GM12878 (cell line): ENCODE results near the gene C1D. TPM values are rescaled to one million over a fixed set of nuclear protein-coding genes. Genes with fewer than 3 reads are reported as not detected.

Experiments used
- ATAC-seq: fragments of 200-7000 bp; cut with Tn5 transposase; 3 replicates; pipeline ENCODE4 v1.9.1; 2020; ENCODE audit warnings: mild to moderate bottlenecking, moderate library complexity
- BruUV-seq: library from RNA; stranded (reverse); fragments of 400-500 nt; replicated peaks from 2 replicates; lab custom pipeline; 2021; lab: Mats Ljungman, UMichigan
- CTCF ChIA-PET: fragments of 300-600 bp; sonication (Branson Sonifier 250); formaldehyde crosslinking; extraction: SDS; loops from one replicate; lab custom pipeline; 2021; ENCODE audit warnings: inconsistent platforms; lab: Yijun Ruan, JAX
- POLR2A ChIA-PET: fragments of 350-600 bp; formaldehyde crosslinking; extraction: SDS; loops from one replicate; lab custom pipeline; 2021; ENCODE audit warnings: inconsistent platforms; lab: Charles Lee
- RAD21 ChIA-PET: fragments of 300-600 bp; sonication (Branson Sonifier 250); formaldehyde crosslinking; loops from one replicate; lab custom pipeline; 2023; ENCODE audit warnings: antibody characterized with exemption; ENCODE audit not compliant: unreplicated experiment; lab: Charles Lee
- SMC1A ChIA-PET: fragments of 300-600 bp; sonication (Branson Sonifier 250); formaldehyde crosslinking; loops from one replicate; lab custom pipeline; 2023; ENCODE audit not compliant: unreplicated experiment, uncharacterized antibody; lab: Charles Lee
- DNase-seq: peaks from one replicate; pipeline ENCODE4 v3.0.0-alpha.2; 2011; ENCODE audit warnings: low read depth, low spot score
- FAIRE-seq: peaks from 3 replicates; lab custom pipeline; 2011; peaks lifted over from hg19 to GRCh38; lab: Jason Lieb, UNC
- H2AFZ ChIP-seq: 2 replicates; pipeline ENCODE4 v1.6.0; 2011; ENCODE audit warnings: low read depth, low read length, control low read depth; ENCODE audit not compliant: control insufficient read depth
- H3K27ac ChIP-seq: 2 replicates; pipeline ENCODE4 v1.5.1; 2011; ENCODE audit warnings: control low read depth; ENCODE audit not compliant: control insufficient read depth, insufficient read depth
- H3K27me3 ChIP-seq, 2 experiments: replicated peaks in 1 of 2; 2 replicates each; pipeline versions ENCODE4 v1.6.0 to v1.6.1; 2011; ENCODE audit warnings: low read length in 1 of 2; ENCODE audit not compliant: control insufficient read depth in 2 of 2, insufficient read depth in 2 of 2
- H3K36me3 ChIP-seq, 2 experiments: 2 replicates each; pipeline ENCODE4 v1.5.1; 2011; ENCODE audit warnings: low read length in 1 of 2; ENCODE audit not compliant: control insufficient read depth in 2 of 2, insufficient read depth in 2 of 2
- H3K4me1 ChIP-seq: 2 replicates; pipeline ENCODE4 v1.6.1; 2011; ENCODE audit warnings: mild to moderate bottlenecking, low read length, moderate library complexity, mixed read lengths; ENCODE audit not compliant: control insufficient read depth, insufficient read depth
- H3K4me2 ChIP-seq: 2 replicates; pipeline ENCODE4 v1.6.0; 2011; ENCODE audit warnings: control low read depth; ENCODE audit not compliant: control insufficient read depth, insufficient read depth
- H3K4me3 ChIP-seq: fragments of 200-600 bp; sonication (generic); 2 replicates; pipeline ENCODE4 v1.5.1; 2016
- H3K79me2 ChIP-seq: 2 replicates; pipeline ENCODE4 v1.6.0; 2011; ENCODE audit warnings: low read length; ENCODE audit not compliant: control insufficient read depth, insufficient read depth
- H3K9ac ChIP-seq: 2 replicates; pipeline ENCODE4 v1.8.0; 2011; ENCODE audit warnings: low read length, control low read depth, mixed read lengths; ENCODE audit not compliant: control insufficient read depth, insufficient read depth
- H3K9me3 ChIP-seq: replicated peaks from 3 replicates; pipeline ENCODE4 v1.5.1; 2011; ENCODE audit warnings: mild to moderate bottlenecking, low read length; ENCODE audit not compliant: control insufficient read depth, insufficient read depth
- H4K20me1 ChIP-seq: 2 replicates; pipeline ENCODE4 v1.6.0; 2011; ENCODE audit not compliant: control insufficient read depth, insufficient read depth
- CHD4 ChIP-seq: fragments of 200-600 bp; sonication (generic); IDR thresholded peaks from 2 replicates; pipeline ENCODE4 v1.6.1; 2016; ENCODE audit warnings: mild to moderate bottlenecking
- GATAD2B ChIP-seq: fragments of 450-650 bp; conservative IDR thresholded peaks from 2 replicates; pipeline ENCODE4 v1.6.1; 2017; ENCODE audit warnings: low read depth, mild to moderate bottlenecking, moderate library complexity
- SREBF1 ChIP-seq: IDR thresholded peaks from 2 replicates; pipeline ENCODE4 v1.6.1; 2012; ENCODE audit warnings: mild to moderate bottlenecking, low read length
- ZBTB40 ChIP-seq: fragments of 450-650 bp; IDR thresholded peaks from 2 replicates; pipeline ENCODE4 v1.6.1; 2016; ENCODE audit warnings: mild to moderate bottlenecking, moderate library complexity, borderline replicate concordance
- ZNF217 ChIP-seq: fragments of 450-650 bp; IDR thresholded peaks from 2 replicates; pipeline ENCODE4 v1.6.1; 2017; ENCODE audit warnings: antibody characterized with exemption, mild to moderate bottlenecking
- WGBS: methylation state at CpG from one replicate; pipeline ENCODE4 v1.1.6; 2016; ENCODE audit warnings: low lambda C conversion rate; ENCODE audit not compliant: insufficient replicate concordance, insufficient coverage; ENCODE audit errors: missing lambda C conversion rate; 5-methylcytosine and 5-hydroxymethylcytosine counted together
- in situ Hi-C: fragments of 300-500 bp; cut with MboI; formaldehyde crosslinking; loops from 9 replicates; pipeline ENCODE4 v1.14.3; 2018; ENCODE audit warnings: mixed read lengths
- intact Hi-C: fragments of 100-400 bp; cut with micrococcal nuclease; formaldehyde crosslinking; loops from one replicate; pipeline ENCODE4 v1.14.2; 2022; ENCODE audit not compliant: unreplicated experiment
- polyA plus RNA-seq, 11 experiments: library from polyadenylated mRNA; depleted of rRNA in 4 of 11; unstranded in 6 of 11; stranded (reverse) in 5 of 11; fragments of >200 nt; fragmentation: Nextera tagmentation in 4 of 11; fragmentation: Illumina TruSeq in 1 of 11; extraction: Ambion mirVana in 4 of 11; extraction: Trizol in 1 of 11; gene quantifications; 1 replicate in 1 of 11; 2 replicates in 10 of 11; pipeline versions ENCODE4 v1.2.1 to v1.2.3, GENCODE V29; 2011 to 2016; ENCODE audit warnings: inconsistent platforms in 2 of 11, missing spikeins in 2 of 11, low read depth in 1 of 11
- total RNA-seq, 4 experiments: library from RNA; depleted of rRNA in 3 of 4; stranded (reverse); fragments of >200 nt in 3 of 4; fragmentation: Illumina TruSeq in 1 of 4; extraction: Trizol in 1 of 4; gene quantifications; 2 replicates each; pipeline versions ENCODE4 v1.2.1 to v1.2.3, GENCODE V29; 2013 to 2021

Gene C1D
- total and polyA plus RNA-seq, 10 of the 15 experiments (the other 5 are each of a cell fraction or from before 2014, with no cell fraction given): 18.9 to 152 (median 59.1) TPM

- TF ChIP-seq GATAD2B (no peak), CHD4 (no peak), SREBF1 (no peak), ZBTB40 (0 out of 2 replicates have a peak, but pooled peaks have one; percentile 18), ZNF217 (no peak)
- TF ChIP-seq, all 136 proteins: peak for 1
- ChIA-PET POLR2A (no interaction called here), SMC1A (no interaction called here), CTCF (interaction anchor here (0.8 to 1.0 kb wide), 2 partner anchors 34 to 726 kb away, joined by 3 read pairs; no protein-coding TSS in a partner anchor), RAD21 (no interaction called here)
- in situ Hi-C loops: no loop called here
- no peaks in the 10 kb centered on the region for H4K20me1 ChIP-seq
- no peak overlapping the region for H3K4me2 ChIP-seq
- H3K36me3 ChIP-seq: no peaks in the 10 kb centered on the region
- no peaks in the 10 kb centered on the region for H3K9me3 ChIP-seq
- intact Hi-C loops: no loop called here
- no TSS peak for BruUV-seq
- no peak overlapping the region for H3K4me3 ChIP-seq
- WGBS: 52% methylated on average over 6 of the region's 6 CpGs
- H3K27ac ChIP-seq: no peak overlapping the region
- no peaks in the 10 kb centered on the region for H3K4me1 ChIP-seq
- H3K27me3 ChIP-seq: no peaks in the 10 kb centered on the region
- H3K79me2 ChIP-seq: no peaks in the 10 kb centered on the region
- no peak for FAIRE-seq
- no peak for ATAC-seq
- no peak overlapping the region for H3K9ac ChIP-seq
- no peak overlapping the region for H2AFZ ChIP-seq
- no peak for DNase-seq
These were observed 65.9 kb downstream of the C1D start for GRCh38 chr2:67996772-67997527.
